A549 (cell line): ENCODE data around the gene NDUFA11. TPM values are rescaled to one million over a fixed set of nuclear protein-coding genes. Genes with fewer than 3 reads are reported as not detected.

Experiments
- ATAC-seq, 2 experiments: fragments of 200-7000 bp in 1 of 2; fragments of >200 bp in 1 of 2; cut with Nextera tagmentation in 1 of 2; cut with Tn5 transposase in 1 of 2; 3 replicates each; pipeline versions ENCODE4 v1.8.0 to v1.9.1; 2018 to 2020; ENCODE audit warnings: mild to moderate bottlenecking in 1 of 2, moderate library complexity in 1 of 2
- CTCF ChIA-PET: fragments of 300-600 bp; sonication (Branson Sonifier 250); formaldehyde crosslinking; extraction: SDS; loops from one replicate; lab custom pipeline; 2021; ENCODE audit warnings: antibody characterized with exemption, inconsistent platforms; lab: Yijun Ruan, JAX
- POLR2A ChIA-PET: fragments of 350-600 bp; formaldehyde crosslinking; extraction: SDS; loops from one replicate; lab custom pipeline; 2021; ENCODE audit warnings: antibody characterized with exemption, inconsistent platforms; lab: Yijun Ruan, JAX
- DNase-seq, 2 experiments: peaks; one replicate each; pipeline versions ENCODE4 v3.0.0 to v3.0.0-alpha.2; 2011 to 2016; ENCODE audit warnings: low read depth in 1 of 2, low spot score in 1 of 2
- FAIRE-seq: peaks from 2 replicates; lab custom pipeline; 2011; peaks lifted over from hg19 to GRCh38; lab: Jason Lieb, UNC
- H3K27ac ChIP-seq, 2 experiments: fragments of >200 bp; sonication (Bioruptor Twin); formaldehyde crosslinking; 3 replicates each; pipeline ENCODE4 v1.5.1; 2016 to 2017
- H3K4me1 ChIP-seq: fragments of >200 bp; sonication (Bioruptor Twin); formaldehyde crosslinking; 3 replicates; pipeline ENCODE4 v1.6.1; 2016
- H3K4me2 ChIP-seq: fragments of >200 bp; sonication (Bioruptor Twin); formaldehyde crosslinking; 3 replicates; pipeline ENCODE4 v1.6.1; 2016
- H3K4me3 ChIP-seq: fragments of >200 bp; sonication (Bioruptor Twin); formaldehyde crosslinking; 3 replicates; pipeline ENCODE4 v1.5.1; 2016
- H3K9me3 ChIP-seq: fragments of >200 bp; sonication (Bioruptor Twin); formaldehyde crosslinking; 3 replicates; pipeline ENCODE4 v1.6.1; 2016
- CBX8 ChIP-seq: fragments of 200-600 bp; sonication (generic); IDR thresholded peaks from 2 replicates; pipeline ENCODE4 v1.6.1; 2016
- FOSB ChIP-seq: fragments of 250-450 bp; sonication (Bioruptor Pico); IDR thresholded peaks from 2 replicates; pipeline ENCODE4 v1.5.0; 2020; ENCODE audit warnings: mild to moderate bottlenecking, moderate library complexity
- FOXS1 ChIP-seq: fragments of 250-450 bp; sonication (Bioruptor Pico); IDR thresholded peaks from 2 replicates; pipeline ENCODE4 v1.5.0; 2020; ENCODE audit warnings: mild to moderate bottlenecking, moderate library complexity
- HEYL ChIP-seq: fragments of 250-450 bp; sonication (Bioruptor Pico); IDR thresholded peaks from 2 replicates; pipeline ENCODE4 v1.8.0; 2021; ENCODE audit warnings: mild to moderate bottlenecking, moderate library complexity
- HMGXB4 ChIP-seq: fragments of 250-450 bp; sonication (Bioruptor Pico); IDR thresholded peaks from 2 replicates; pipeline ENCODE4 v1.5.0; 2021; ENCODE audit warnings: mild to moderate bottlenecking, moderate library complexity, borderline replicate concordance
- HOXA7 ChIP-seq: fragments of 250-450 bp; sonication (Bioruptor Pico); IDR thresholded peaks from 2 replicates; pipeline ENCODE4 v1.5.0; 2020; ENCODE audit warnings: mild to moderate bottlenecking, moderate library complexity
- HOXB5 ChIP-seq: fragments of 250-450 bp; sonication (Bioruptor Pico); IDR thresholded peaks from 2 replicates; pipeline ENCODE4 v1.5.0; 2020; ENCODE audit warnings: mild to moderate bottlenecking, moderate library complexity
- KDM1A ChIP-seq: fragments of 200-600 bp; sonication (generic); IDR thresholded peaks from 2 replicates; pipeline ENCODE4 v1.6.1; 2016; ENCODE audit warnings: low read depth, mild to moderate bottlenecking
- KDM5A ChIP-seq: fragments of 200-600 bp; sonication (generic); IDR thresholded peaks from 2 replicates; pipeline ENCODE4 v1.6.1; 2016; ENCODE audit warnings: antibody characterized with exemption, mild to moderate bottlenecking
- MAFK ChIP-seq: fragments of 450-650 bp; IDR thresholded peaks from 2 replicates; pipeline ENCODE4 v1.6.1; 2014; ENCODE audit not compliant: partially characterized antibody
- PHF8 ChIP-seq: fragments of 200-600 bp; sonication (generic); IDR thresholded peaks from 2 replicates; pipeline ENCODE4 v1.6.1; 2016; ENCODE audit warnings: low read depth, mild to moderate bottlenecking, antibody characterized with exemption, moderate library complexity, borderline replicate concordance
- RAD21 ChIP-seq, 2 experiments: fragments of >200 bp in 1 of 2; sonication (Bioruptor Twin) in 1 of 2; formaldehyde crosslinking in 1 of 2; IDR thresholded peaks in 1 of 2; conservative IDR thresholded peaks in 1 of 2; 2 replicates in 1 of 2; 3 replicates in 1 of 2; pipeline ENCODE4 v1.6.1; 2012 to 2018; ENCODE audit warnings: inconsistent platforms in 1 of 2
- RCOR1 ChIP-seq: fragments of 150-350 bp; IDR thresholded peaks from 2 replicates; pipeline ENCODE4 v1.6.1; 2014; ENCODE audit warnings: antibody characterized with exemption, low read length, low read depth
- SMC3 ChIP-seq: fragments of >200 bp; sonication (Bioruptor Twin); formaldehyde crosslinking; IDR thresholded peaks from 3 replicates; pipeline ENCODE4 v1.6.1; 2018; ENCODE audit warnings: inconsistent platforms
- SREBF2 ChIP-seq: fragments of 450-650 bp; IDR thresholded peaks from 2 replicates; pipeline ENCODE4 v1.6.1; 2014; ENCODE audit warnings: mild to moderate bottlenecking, moderate library complexity
- ZC3H11A ChIP-seq: fragments of 450-650 bp; IDR thresholded peaks from 2 replicates; pipeline ENCODE4 v1.6.1; 2014; ENCODE audit warnings: antibody characterized with exemption, mild to moderate bottlenecking
- ZSCAN20 ChIP-seq: fragments of 250-450 bp; sonication (Bioruptor Pico); IDR thresholded peaks from 2 replicates; pipeline ENCODE4 v1.8.0; 2022; ENCODE audit warnings: mild to moderate bottlenecking, moderate library complexity
- WGBS: methylation state at CpG from one replicate; pipeline ENCODE4 v1.1.6; 2017; ENCODE audit errors: missing lambda C conversion rate; 5-methylcytosine and 5-hydroxymethylcytosine counted together
- polyA plus RNA-seq, 4 experiments: library from polyadenylated mRNA; depleted of rRNA in 3 of 4; stranded (reverse); fragments of >200 nt; fragmentation: RNase III in 1 of 4; extraction: RNeasy Plus Mini Kit Qiagen cat#74134 plus additional on column Dnase treatment in 1 of 4; gene quantifications; 2 replicates in 3 of 4; 3 replicates in 1 of 4; pipeline ENCODE4 v1.2.3, GENCODE V29; 2011 to 2017
- TF ChIP-seq, protein P1 (sequence below): fragments of 200-600 bp; sonication (generic); IDR thresholded peaks from 2 replicates; pipeline ENCODE4 v1.6.1; 2016; ENCODE audit warnings: antibody characterized with exemption, mild to moderate bottlenecking, moderate library complexity
- TF ChIP-seq, protein P2 (sequence below): IDR thresholded peaks from 2 replicates; pipeline ENCODE4 v1.6.1; 2012

NDUFA11 gene
- polyA plus RNA-seq, 2 of the 4 experiments (the other 2 are of a cell fraction) = 75.0 to 173 TPM

DNA sequence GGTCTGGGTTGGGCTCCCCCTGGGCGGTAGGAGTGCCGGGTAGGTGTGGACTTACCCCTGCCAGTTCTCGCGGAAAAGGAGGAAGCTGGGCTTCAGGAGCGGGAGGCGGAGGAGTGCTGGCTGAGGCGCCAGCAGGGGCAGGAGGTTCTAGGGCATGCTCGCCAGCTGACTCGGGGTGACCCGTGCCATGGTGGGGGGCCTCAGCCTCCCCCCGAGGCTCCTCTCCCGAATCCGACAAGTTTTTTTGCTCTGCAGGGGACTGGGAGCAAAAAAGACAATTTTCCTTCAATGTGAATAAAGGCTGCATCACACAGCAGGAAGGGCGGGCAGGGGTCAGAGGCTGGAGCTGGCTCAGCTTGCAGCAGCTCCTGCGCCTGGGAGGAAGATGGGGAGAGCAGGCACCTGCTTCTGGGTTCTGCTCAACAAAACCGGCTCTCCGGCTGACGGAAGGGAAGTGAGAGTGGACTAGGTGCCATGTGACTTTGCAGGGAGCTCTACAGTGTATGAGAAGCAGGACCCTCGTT, 47.8 kb upstream of the NDUFA11 start:
- WGBS = 89% methylated on average over 15 of the region's 19 CpGs
- Histone ChIP-seq H3K4me3 (no peak overlapping the region), H3K4me1 (peaks cover 30% of the 10 kb centered on the region; the same call in 2 of the 3 replicates), H3K27ac (no peak overlapping the region)
- ATAC-seq = no peak
- CTCF ChIA-PET = interaction anchor here (0.7 to 9.0 kb wide), 3 partner anchors 11 to 34 kb away, joined by 3 to 47 read pairs (median 3); no protein-coding TSS in a partner anchor
- POLR2A ChIA-PET = interaction anchor here (1.1 kb wide), 1 partner anchor 123 kb away, joined by 3 read pairs; no protein-coding TSS in a partner anchor
- FAIRE-seq = no peak
- DNase-seq = no peak
- TF ChIP-seq SMC3 = no peak
- no peak for TF ChIP-seq PHF8
- TF ChIP-seq MAFK = no peak
- TF ChIP-seq, protein P1, sequence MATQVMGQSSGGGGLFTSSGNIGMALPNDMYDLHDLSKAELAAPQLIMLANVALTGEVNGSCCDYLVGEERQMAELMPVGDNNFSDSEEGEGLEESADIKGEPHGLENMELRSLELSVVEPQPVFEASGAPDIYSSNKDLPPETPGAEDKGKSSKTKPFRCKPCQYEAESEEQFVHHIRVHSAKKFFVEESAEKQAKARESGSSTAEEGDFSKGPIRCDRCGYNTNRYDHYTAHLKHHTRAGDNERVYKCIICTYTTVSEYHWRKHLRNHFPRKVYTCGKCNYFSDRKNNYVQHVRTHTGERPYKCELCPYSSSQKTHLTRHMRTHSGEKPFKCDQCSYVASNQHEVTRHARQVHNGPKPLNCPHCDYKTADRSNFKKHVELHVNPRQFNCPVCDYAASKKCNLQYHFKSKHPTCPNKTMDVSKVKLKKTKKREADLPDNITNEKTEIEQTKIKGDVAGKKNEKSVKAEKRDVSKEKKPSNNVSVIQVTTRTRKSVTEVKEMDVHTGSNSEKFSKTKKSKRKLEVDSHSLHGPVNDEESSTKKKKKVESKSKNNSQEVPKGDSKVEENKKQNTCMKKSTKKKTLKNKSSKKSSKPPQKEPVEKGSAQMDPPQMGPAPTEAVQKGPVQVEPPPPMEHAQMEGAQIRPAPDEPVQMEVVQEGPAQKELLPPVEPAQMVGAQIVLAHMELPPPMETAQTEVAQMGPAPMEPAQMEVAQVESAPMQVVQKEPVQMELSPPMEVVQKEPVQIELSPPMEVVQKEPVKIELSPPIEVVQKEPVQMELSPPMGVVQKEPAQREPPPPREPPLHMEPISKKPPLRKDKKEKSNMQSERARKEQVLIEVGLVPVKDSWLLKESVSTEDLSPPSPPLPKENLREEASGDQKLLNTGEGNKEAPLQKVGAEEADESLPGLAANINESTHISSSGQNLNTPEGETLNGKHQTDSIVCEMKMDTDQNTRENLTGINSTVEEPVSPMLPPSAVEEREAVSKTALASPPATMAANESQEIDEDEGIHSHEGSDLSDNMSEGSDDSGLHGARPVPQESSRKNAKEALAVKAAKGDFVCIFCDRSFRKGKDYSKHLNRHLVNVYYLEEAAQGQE = no peak
- TF ChIP-seq, protein P2, sequence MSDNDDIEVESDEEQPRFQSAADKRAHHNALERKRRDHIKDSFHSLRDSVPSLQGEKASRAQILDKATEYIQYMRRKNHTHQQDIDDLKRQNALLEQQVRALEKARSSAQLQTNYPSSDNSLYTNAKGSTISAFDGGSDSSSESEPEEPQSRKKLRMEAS = no peak
- TF ChIP-seq CBX8 = no peak
- TF ChIP-seq KDM5A = no peak
- no peak for TF ChIP-seq HOXA7 (CRISPR knock-in tag)
- TF ChIP-seq ZSCAN20 (CRISPR knock-in tag) = no peak
- no peak for TF ChIP-seq SREBF2
- TF ChIP-seq HEYL = no peak
- TF ChIP-seq, all 56 proteins: peak for 0
- H3K9me3 ChIP-seq = no peaks in the 10 kb centered on the region
- H3K4me2 ChIP-seq = no peak overlapping the region

DNA sequence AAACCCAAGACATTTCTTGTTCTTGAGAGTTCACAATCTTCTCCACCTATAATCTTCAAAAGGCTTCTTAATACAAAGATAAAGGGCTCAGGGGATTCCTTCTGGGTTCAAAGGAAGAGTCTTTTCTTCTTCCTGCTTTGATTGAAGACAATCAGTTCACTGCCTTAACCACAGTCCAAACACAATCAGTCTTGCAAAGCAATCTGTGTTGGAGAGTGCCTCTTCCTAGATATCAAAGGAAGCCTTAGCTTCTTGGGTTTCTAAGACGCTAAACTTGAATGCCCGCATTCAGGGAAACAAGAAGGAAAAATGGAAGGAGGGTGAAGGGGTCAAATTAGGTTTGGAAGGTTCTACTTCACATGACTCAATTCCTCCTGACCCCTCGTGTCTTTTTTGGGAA, 47.2 kb upstream of the NDUFA11 start:
- Histone ChIP-seq H3K27ac (no peak overlapping the region), H3K4me2 (no peak overlapping the region), H3K9me3 (no peaks in the 10 kb centered on the region), H3K4me3 (no peak overlapping the region), H3K4me1 (peaks cover 27% of the 10 kb centered on the region; the same call in 2 of the 3 replicates)
- TF ChIP-seq HOXB5 (CRISPR knock-in tag) (no peak), SMC3 (no peak), ZC3H11A (no peak)
- ChIA-PET CTCF (interaction anchor here (0.7 to 9.0 kb wide), 2 partner anchors 12 to 17 kb away, joined by 3 to 47 read pairs; no protein-coding TSS in a partner anchor), POLR2A (no interaction called here)
- no peak for DNase-seq
- no peak for ATAC-seq
- no peak for FAIRE-seq
- 87% methylated on average over 3 of the region's 3 CpGs for WGBS

- Histone ChIP-seq H3K4me2 (no peak overlapping the region), H3K27ac (no peak overlapping the region), H3K4me3 (no peak overlapping the region), H3K9me3 (no peaks in the 10 kb centered on the region), H3K4me1 (peaks cover 18% of the 10 kb centered on the region; the same call in 2 of the 3 replicates)
- no peak for DNase-seq
- no peak for ATAC-seq
- no peak for FAIRE-seq
- no peak for TF ChIP-seq RAD21 (conservative IDR thresholded peaks at IDR 0.05 in 1 of 2, IDR thresholded peaks at IDR 0.05 in 1 of 2)
- TF ChIP-seq KDM1A = no peak
- no peak for TF ChIP-seq FOSB (CRISPR knock-in tag)
- no peak for TF ChIP-seq RCOR1
- no peak for TF ChIP-seq HMGXB4 (CRISPR knock-in tag)
- TF ChIP-seq FOXS1 (CRISPR knock-in tag) = no peak
- ChIA-PET CTCF (interaction anchor here (9.0 kb wide), 1 partner anchor 17 kb away, joined by 47 read pairs; no protein-coding TSS in a partner anchor), POLR2A (no interaction called here)
- 95% methylated on average over 10 of the region's 13 CpGs for WGBS
Observed at GRCh38 chr19:5949792-5950305, 46.3 kb upstream of the NDUFA11 start.
